GM18867 (cell line): Measurements from ENCODE around the gene FRYL.
"Not testable (repeated sequence)": the region's sequence is repeated elsewhere in the genome, so short reads cannot be mapped to it uniquely, and the experiment has no call there.

Experiments
- ATAC-seq: cut with Tn5 transposase; IDR thresholded peaks from one replicate; pipeline ENCODE4 v1.9.1; 2021; ENCODE audit warnings: mild to moderate bottlenecking, moderate library complexity; ENCODE audit not compliant: unreplicated experiment

FRYL gene

DNA sequence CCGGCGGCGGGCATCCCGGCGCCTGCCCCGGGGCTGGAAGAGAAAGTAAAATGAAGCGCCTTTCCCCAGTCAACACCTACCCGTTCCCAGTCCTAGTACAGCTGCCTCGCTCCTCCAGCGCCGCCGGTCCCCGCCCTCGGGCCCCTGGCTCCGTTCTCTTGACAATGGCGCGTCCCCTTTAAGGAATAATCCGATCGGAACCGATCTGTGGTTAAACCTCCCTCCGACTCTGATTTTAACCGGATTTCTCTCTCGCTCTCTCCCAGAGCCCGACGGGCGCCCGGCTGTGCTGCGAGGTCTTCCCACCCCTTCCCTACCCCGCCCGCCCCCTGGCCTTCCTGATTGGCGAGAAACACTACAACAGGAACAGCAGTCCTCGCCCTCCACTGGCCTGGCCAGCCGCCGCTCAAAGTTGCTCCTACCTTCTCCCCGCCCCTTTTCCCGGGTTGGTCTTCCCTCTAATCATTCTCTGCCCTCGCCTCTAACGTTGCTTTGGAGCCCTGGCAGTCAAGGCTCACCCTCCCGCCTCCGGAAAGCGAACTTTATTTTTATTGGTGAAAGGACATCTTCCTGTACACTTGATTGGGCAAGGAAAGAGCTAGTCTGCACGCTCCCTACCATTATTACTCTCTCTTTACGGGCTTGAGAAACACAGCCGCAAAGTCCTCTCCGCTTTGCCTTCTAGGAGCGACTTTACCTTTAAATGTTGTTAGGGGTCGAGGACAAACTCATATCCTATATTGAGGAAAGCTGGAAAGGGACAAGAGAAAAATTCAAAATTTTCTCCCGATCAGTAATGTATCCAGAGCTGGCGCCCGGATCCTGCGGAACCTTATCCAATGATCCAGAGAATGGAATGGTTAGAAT lies at the start of gene FRYL:
TSS of gene FRYL (minus strand) at position 282 of the 867 bp plus-strand sequence. CDS start 145,869 bp downstream, outside the sequence.
- peak; percentile 87 for ATAC-seq

DNA sequence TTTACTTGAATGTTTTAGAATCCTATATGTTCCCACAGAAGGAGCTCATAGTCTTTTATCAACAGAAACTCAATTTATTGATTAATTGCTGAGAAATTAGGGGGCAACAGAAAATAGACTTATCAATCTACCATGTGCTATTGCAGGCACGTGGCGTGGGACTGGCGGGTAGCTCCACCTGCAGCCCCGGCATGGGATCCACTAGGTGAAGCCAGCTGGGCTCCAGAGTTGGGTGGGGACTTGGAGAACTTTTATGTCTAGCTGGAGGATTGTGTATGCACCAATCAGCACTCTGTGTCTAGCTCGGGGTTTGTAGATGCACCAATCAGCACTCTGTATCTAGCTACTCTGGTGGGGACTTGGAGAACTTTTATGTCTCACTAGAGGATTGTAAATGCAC lies 47.5 kb upstream of the FRYL start:
- ATAC-seq = no peak

DNA sequence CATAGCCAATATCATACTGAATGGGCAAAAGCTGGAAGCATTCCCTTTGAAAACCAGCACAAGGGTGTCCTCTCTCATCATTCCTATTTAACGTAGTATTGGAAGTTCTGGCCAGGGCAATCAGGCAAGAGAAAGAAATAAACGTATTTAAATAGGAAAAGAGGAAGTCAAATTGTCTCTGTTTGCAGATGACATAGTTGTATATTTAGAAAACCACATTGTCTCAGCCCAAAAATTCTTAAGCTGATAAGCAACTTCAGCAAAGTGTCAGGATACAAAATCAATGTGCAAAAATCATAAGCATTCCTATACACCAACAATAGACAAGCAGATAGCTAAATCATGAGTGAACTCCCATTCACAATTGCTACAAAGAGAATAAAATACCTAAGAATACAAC lies 41.4 kb upstream of the FRYL start:
- not testable (repeated sequence) for ATAC-seq

DNA sequence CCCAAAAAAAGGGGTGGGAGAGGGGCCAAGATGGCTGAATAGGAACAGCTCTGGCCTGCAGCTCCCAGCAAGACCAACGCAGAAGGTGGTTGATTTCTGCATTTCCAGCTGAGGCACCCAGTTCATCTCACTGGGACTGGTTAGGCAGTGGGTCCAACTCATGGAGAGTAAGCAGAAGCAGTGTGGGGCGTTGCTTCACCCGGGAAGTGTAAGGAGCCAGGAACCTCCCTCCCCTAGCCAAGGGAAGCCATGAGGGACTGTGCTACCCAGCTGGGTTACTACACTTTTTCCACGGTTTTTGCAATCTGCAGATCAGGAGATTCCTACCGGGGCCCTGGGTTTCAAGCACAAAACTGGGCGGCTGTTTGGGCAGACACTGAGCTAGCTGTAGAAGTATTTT lies 36.9 kb upstream of the FRYL start:
- ATAC-seq = no peak

DNA sequence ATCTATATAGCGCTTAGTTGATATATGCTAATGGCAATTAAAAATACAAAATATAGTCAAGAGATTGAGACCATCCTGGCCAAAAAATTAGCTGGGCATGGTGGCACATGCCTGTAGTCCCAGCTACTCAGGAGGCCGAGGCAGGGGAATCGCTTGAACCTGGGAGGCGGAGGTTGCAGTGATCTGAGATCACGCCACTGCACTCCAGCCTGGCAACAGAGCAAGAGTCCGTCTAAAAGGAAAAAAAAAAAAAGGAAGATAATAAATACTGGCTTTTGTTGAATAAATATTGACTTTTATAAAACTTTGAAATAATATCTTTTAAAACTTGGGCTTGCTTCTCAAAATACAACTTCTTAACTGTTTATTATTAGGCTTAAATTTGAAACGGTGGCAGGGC lies 36.2 kb upstream of the FRYL start:
- ATAC-seq = not testable (repeated sequence)

DNA sequence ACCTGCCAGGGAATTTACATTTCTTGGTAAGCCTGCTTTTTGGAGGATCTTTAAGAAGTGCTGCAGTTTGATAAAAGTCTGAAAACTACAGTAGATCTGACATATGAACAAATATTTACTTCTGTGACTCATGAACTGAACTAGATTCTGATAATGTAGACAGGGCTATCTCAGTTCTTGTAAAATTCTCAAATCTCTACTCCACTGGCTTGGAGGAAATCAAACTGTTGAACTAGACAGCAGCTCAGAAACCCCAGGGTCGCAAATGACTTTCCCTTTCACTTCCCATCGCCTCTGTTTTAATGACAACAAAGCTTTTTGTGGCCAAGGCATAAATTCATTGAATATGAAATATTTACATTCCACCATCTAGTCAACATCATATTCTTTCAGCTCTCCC lies 35.4 kb upstream of the FRYL start:
- ATAC-seq = peak; percentile 45

DNA sequence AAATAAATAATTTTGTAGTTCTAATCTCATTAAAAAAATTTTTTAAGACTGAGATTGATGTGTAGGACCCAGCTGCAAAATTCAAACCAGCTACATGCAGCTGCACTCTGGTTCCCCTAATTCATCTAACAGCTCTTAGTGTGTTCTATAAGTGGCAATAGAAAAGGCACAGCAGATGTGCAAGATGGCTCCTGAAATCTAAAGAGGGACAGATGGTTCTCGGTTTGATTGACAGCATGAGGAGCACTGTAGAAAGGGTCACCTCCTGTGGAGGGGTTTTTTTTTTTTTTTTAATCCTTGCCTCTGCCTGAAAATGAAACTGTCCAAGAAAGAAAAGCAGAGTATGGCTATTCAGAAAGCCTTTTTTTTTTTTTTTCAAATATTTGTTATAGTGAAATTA lies 33.9 kb upstream of the FRYL start:
- ATAC-seq = peak; percentile 74

DNA sequence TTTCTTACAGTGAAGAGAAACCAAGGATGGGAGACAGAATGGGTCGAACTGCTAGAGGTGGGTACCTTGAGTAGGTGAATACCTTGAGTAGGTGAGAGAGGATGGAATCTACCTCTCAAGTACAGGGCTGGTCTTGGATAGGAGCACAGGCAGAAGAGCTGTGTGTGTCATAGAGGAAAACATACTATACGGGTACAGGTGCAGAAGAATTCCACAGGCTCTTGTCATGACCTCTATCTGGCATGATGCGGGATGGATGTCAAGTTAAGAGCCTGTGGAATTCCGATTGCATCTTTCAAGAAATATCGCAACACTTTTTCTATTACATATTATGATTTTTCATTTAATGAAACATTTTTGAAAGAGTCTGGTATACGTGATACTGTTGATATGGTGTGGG lies 32.8 kb upstream of the FRYL start:
- ATAC-seq = no peak

DNA sequence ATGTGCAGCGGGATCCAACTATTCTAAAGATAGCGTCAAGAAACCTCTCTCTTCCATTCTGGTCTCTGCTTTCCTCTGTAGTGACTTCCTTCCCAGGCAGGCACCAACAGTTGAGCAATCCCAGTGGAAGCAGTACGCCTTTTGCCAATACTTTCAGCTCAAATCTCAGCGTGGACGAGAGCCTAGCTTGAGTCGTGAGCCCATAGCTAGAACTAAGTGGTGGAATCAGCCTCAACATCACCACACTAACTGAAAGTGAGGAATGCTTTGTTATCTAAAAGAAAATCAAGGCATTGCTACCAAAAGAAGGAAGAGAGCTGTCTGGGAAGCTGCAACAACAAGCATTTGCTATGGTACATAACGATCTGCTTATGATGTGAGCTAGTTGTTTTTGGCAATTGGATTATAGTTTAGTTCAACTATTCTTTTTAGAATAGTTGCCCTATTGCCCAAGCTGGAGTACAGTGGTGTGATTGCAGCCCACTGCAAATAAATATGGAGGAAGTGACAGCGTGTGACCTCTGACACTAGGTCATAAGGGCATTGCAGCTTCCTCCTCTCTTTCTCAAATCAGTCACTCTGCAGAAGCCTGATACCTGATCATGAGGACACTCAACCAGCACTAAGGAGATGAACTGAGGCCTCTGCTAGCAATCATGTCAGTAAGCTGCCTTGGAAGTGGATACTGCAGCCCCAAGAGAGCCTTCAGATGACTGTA lies 24.7 kb upstream of the FRYL start:
- no peak for ATAC-seq

DNA sequence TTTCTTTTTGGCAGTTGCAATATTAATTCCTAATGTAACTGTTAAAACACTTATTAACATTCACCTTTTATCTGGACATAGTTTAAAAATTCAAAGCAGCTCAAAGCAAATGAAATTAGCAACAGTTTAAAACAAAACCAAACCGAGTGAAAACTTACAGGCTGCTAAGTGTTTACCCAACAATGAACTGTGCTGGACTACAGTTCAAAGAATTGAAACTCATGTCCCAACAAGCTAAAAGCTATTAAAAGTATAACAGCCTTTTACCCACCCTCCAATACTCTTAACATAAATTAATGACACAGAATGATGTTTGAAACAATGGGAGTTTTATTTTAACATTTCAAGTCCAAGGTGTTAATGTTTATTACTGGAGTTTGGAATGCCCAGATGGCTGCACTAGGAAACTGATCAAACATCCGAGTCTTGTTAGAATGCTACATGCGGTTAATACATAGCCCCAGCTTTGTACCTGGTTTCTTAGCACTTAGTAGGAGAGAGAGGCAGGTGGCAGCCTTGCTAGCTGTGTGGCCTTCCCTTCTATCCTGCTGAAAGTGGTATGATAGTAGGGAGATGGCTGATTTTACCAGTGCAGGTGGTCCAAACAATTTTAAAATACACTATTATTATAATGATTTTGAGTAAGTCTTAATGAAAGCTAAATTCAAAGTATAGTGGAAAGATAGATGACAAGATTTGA lies 21.1 kb upstream of the FRYL start:
- ATAC-seq = no peak

DNA sequence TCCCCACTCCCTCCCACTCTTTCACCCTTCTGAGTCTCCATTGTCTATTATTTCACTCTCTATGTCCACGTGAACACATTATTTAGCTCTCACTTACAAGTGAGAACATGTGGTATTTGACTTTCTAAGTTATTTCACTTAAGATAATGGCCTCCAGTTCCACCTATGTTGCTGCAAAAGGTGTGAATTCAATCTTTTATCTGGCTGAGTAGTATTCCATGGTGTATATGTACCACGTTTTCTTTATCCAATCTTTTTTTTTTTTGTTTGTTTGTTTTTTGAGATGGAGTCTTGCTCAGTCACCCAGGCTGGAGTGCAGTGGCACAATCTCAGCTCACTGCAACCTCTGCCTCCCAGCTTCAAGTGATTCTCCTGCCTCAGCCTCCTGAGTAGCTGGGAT lies 20.1 kb upstream of the FRYL start:
- ATAC-seq = not testable (repeated sequence)

DNA sequence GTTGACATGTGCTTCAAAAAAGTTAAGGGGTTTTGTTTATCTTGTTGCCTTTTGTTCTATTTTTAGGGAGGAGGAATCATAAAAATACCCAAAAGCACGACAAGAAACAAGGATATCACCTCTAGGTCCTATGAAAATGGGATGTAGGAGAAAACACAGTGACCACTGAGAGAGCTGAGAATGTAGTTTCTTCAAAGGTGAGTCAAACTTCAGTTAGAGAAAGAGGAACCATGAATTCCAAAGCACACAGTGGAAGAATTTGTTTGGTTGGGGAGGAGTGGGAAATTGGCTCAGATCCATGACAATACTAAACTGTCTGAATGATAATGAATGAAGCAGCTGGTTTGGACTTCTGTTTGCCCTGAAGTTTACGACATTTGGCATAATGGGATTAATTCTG lies 19.1 kb upstream of the FRYL start:
- ATAC-seq = no peak

DNA sequence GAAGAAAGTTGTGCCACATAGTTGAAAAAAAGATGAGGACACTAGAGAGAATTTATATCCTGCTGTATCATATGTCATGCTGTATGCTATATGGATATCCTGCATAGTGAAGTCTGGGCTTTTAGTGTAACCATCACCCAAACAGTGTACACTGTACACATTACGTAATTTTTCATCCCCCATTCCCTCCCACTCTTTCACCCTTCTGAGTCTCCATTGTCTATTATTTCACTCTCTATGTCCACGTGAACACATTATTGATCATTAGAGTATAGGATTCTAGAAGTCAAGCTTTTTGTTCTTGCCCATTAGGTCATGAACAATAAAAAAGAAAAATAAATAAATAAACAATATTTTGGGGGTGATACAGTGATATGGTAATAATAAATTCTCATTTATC lies 18.0 kb upstream of the FRYL start:
- no peak for ATAC-seq

DNA sequence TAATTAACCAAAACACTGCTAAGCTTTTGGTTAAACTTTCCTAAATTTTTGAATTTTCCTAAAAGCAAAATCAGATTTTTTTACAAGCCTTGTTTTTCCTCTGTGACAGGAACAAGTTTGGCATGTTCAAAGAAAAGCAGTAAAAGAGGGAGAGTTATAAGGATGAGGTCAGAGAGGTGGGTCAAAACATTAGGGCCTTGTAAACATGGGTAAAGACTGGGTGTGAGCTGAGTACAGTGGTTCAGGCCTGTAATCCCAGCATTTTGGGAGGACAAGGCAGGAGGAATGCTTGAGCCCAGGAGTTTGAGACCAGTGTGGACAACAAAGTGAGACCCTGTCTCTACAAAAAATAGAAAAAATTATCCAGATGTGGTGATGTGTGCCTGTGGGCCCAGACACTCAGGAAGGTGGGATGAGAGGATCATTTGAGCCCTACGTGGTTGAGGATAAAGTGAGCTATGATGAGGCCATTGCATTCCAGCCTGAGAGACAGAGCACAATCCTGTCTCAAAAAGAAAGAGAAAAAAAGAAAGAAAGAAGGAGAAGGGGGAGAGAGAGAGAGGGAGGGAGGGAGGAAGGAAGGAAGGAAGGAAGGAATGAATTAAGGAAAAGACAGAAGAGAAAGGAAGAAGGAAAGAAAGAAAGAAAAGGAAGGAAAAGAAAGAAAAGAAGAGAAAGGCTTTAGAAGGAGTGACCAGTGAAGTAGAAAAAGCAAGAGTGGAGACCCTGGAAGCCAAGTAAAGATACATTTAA lies 17.0 kb upstream of the FRYL start:
- no peak for ATAC-seq

DNA sequence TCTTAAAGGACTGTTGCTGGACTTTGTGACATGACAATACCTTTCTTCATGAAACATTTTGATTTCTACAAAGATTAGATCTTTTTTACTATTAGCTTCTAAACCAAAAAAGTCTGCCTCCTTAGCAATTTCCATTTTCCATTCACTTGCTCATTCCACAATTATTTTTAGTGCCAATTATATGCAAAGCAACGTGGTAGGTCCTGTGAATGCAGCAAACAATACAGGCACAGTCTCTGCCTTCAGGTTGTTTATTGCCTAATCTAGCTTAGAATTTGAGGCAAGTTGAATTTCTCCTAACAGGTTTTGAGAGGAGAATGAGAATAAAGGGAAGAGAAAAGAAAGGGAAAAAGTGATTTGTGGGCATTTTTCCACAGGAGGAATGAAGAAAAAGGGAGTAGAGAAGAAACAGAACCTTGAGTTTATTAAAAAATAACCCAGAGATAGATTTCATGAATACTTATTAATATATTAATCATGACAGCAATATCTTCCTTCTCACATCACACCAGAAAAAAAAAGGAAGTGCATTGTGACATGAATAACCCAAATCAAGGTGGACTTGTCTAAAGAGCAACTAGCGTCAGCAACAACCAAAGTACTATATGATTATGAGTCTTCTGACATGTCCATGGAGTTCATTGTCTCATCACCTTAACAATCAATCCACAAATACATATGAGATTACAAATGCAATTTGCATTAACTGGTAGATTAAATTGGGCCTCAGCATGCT lies 16.3 kb upstream of the FRYL start:
- no peak for ATAC-seq

DNA sequence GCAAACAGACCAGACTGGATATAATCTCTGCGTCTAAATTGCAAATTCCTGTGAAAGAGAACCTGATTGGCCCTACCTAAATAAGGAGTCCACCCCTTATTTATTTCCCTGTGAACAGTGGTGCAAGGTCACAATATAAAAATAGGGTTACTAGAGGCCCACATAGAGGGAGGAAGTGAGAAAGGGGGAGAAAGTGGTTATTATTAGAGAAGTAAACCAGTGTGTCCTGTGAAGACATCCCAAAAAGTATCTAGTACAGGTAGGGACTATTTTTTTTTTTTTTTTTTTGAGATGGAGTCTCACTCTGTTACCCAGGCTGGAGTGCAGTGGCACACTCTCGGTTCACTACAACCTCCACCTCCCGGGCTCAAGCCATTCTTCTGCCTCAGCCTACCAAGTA lies 15.0 kb upstream of the FRYL start:
- no peak for ATAC-seq

DNA sequence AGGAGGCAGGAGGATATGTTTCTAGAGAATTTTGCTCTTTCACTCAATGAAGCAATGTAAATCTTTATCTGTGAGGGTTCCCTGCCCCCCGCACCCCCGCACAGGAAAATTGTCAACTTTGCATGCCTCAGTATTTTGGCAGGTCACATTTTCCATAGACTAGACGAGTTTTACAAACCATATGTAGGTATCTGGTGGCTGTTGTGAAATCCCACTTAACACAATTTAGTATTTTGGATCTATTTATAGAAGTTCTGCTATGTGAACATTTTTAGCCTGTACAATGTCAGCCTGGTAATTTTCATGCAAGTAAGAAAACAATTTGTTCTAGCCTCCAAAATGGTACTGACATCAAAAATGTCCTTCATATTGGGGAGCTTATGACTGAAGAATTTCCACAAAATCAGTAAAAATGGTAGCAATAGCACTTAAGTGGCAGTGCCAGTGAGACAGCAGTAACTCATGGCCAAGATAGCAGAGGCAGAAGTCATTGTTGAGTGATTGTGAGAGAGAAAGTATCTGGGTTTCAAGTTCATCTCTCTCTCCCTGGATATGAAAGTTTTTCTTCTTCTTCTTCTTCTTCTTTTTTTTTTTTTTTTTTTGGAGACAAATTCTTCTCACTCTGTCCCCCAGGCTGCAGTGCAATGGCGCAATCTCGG lies 12.4 kb upstream of the FRYL start:
- peak; percentile 60 for ATAC-seq

DNA sequence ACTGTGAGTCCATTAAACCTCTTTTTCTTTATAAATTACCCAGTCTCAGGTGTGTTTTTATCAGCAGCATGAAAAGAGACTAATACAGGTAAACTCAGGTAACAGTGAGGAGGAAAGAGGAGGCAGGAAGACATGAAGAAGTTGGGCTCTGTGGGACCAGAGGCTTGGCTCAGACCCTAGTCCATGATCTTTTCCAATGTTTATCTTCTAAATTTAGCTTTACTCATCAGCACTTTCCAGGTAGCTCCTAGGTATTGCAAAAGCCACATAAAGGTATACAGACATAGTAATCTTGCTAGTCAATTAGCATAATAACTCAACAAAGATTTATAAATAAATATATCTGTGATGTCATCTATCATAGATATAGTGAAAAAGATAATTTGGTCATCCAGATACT lies 11.2 kb upstream of the FRYL start:
- ATAC-seq = no peak

DNA sequence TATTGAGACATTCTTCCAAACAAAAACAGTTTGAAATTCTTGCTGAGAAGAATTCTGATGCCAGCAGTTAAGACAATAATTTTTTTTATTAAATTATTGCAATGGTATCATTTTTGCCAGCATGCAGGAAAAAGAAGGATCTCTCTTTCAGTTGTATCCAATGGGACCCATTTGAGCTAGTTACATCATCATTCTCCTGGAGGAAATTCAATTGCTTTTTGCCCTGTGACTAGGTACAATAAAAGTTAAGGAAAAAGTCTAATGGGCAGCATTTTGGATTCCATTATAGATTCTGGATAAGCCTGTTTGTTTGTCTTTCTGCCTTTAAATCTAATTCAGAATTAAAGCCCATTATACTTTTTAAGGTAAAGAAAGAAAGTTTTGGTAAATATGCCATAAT lies 10.5 kb upstream of the FRYL start:
- ATAC-seq = no peak

DNA sequence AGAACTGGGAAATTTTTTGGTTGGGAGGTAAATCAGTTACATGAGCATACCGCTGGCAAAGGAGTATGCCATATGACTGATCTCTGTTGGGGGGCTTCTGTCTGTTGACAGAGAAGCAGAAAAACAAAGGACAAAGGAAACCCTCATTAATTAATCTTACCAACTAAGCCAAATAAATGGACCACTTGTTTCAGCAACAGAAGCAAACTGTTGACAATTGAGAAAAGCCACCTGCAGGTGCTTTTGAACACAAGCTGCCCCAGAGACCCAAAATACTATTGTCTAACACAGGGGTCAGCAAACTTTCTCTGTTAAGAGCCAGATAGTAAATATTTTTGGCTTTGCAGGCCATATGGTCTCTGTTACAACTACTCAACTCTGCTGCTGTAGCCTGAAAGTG lies 7.0 kb upstream of the FRYL start:
- ATAC-seq = no peak
